ENCODE measurements around the gene ASCL1. TPM values are rescaled to one million over a fixed set of nuclear protein-coding genes. Genes with fewer than 3 reads are reported as not detected.

ASCL1 gene
- total RNA-seq, 1 experiment from 2014 or later: not detected

- no TSS peak for BruUV-seq (replicated peaks)
- H3K4me3 ChIP-seq (ENCODE audit: low read depth, low read length): no peak overlapping the region
These were observed 17.7 kb upstream of the ASCL1 start for GRCh38 chr12:102939670-102940222.

GRCh38 chr12:102946042-102946441, 11.4 kb upstream of the ASCL1 start:
- H3K36me3 Mint-ChIP-seq (ENCODE audit: insufficient read depth, unreplicated experiment): no peaks in the 10 kb centered on the region
- CTCF ChIA-PET: no interaction called here
- no peak overlapping the region for H3K4me3 ChIP-seq (ENCODE audit: low read depth, low read length)
- H3K4me1 Mint-ChIP-seq (ENCODE audit: low read depth, unreplicated experiment): no peaks in the 10 kb centered on the region
- no peaks in the 10 kb centered on the region for H3K4me1 ChIP-seq
- intact Hi-C loops (cut with micrococcal nuclease; ENCODE audit: unreplicated experiment): no loop called here
- DNase-seq: no peak
- BruUV-seq (replicated peaks): no TSS peak
- no peak for TF ChIP-seq CTCF (IDR thresholded peaks at IDR 0.05; ENCODE audit: insufficient read depth in 1 of 2, low read depth in 1 of 2, low read length in 1 of 2, severe bottlenecking in 1 of 2, unreplicated experiment in 1 of 2)
- H3K27me3 Mint-ChIP-seq (ENCODE audit: insufficient read depth, unreplicated experiment): peaks cover 2% of the 10 kb centered on the region
- no peaks in the 10 kb centered on the region; the same call in 1 of the 2 replicates for H3K27me3 ChIP-seq (replicated peaks; ENCODE audit: control insufficient read depth, insufficient read depth, low read length)
- no peaks in the 10 kb centered on the region for H3K9me3 Mint-ChIP-seq (ENCODE audit: unreplicated experiment)
- no peak overlapping the region for H3K4me3 Mint-ChIP-seq (ENCODE audit: unreplicated experiment)
- H3K36me3 ChIP-seq (ENCODE audit: control insufficient read depth, insufficient read depth, low read length): no peaks in the 10 kb centered on the region
- POLR2A ChIA-PET: no interaction called here
- H3K9me3 ChIP-seq: no peaks in the 10 kb centered on the region
- H3K27ac Mint-ChIP-seq (ENCODE audit: unreplicated experiment): no peak overlapping the region

More at GRCh38 chr12:102939670-102940222, 17.7 kb upstream of the ASCL1 start:
- no peaks in the 10 kb centered on the region for H3K4me1 ChIP-seq
- no peaks in the 10 kb centered on the region for H3K9me3 Mint-ChIP-seq (ENCODE audit: unreplicated experiment)
- no peak overlapping the region for H3K4me3 Mint-ChIP-seq (ENCODE audit: unreplicated experiment)
- peak in 1 of 2 experiments; percentile 47 for TF ChIP-seq CTCF (IDR thresholded peaks at IDR 0.05; ENCODE audit: insufficient read depth in 1 of 2, low read depth in 1 of 2, low read length in 1 of 2, severe bottlenecking in 1 of 2, unreplicated experiment in 1 of 2)
- ChIA-PET POLR2A (no interaction called here), CTCF (interaction anchor here (0.5 to 3.2 kb wide), 2 partner anchors 56 to 302 kb away, joined by 3 to 18 read pairs; no protein-coding TSS in a partner anchor)
- H3K36me3 Mint-ChIP-seq (ENCODE audit: insufficient read depth, unreplicated experiment): no peaks in the 10 kb centered on the region
- H3K36me3 ChIP-seq (ENCODE audit: control insufficient read depth, insufficient read depth, low read length): no peaks in the 10 kb centered on the region
- H3K27me3 Mint-ChIP-seq (ENCODE audit: insufficient read depth, unreplicated experiment): peaks cover 3% of the 10 kb centered on the region
- no peaks in the 10 kb centered on the region for H3K27me3 ChIP-seq (replicated peaks; ENCODE audit: control insufficient read depth, insufficient read depth, low read length)
- no peaks in the 10 kb centered on the region for H3K9me3 ChIP-seq
- intact Hi-C loops (cut with micrococcal nuclease; ENCODE audit: unreplicated experiment): loop anchor here (1.0 kb wide), 1 partner anchor 56 kb away; no protein-coding TSS in a partner anchor
- DNase-seq: no peak
- no peak overlapping the region for H3K27ac Mint-ChIP-seq (ENCODE audit: unreplicated experiment)
- no peaks in the 10 kb centered on the region for H3K4me1 Mint-ChIP-seq (ENCODE audit: low read depth, unreplicated experiment)

GRCh38 chr12:102948941-102949352, 8.5 kb upstream of the ASCL1 start:
- Histone ChIP-seq H3K4me3 (ENCODE audit: low read depth, low read length) (no peak overlapping the region), H3K9me3 (no peaks in the 10 kb centered on the region), H3K27me3 (replicated peaks; ENCODE audit: control insufficient read depth, insufficient read depth, low read length) (no peaks in the 10 kb centered on the region; the same call in 1 of the 2 replicates), H3K36me3 (ENCODE audit: control insufficient read depth, insufficient read depth, low read length) (no peaks in the 10 kb centered on the region), H3K4me1 (no peaks in the 10 kb centered on the region)
- Mint-ChIP-seq H3K27me3 (ENCODE audit: insufficient read depth, unreplicated experiment) (peaks cover 5% of the 10 kb centered on the region), H3K27ac (ENCODE audit: unreplicated experiment) (no peak overlapping the region), H3K9me3 (ENCODE audit: unreplicated experiment) (no peaks in the 10 kb centered on the region), H3K4me1 (ENCODE audit: low read depth, unreplicated experiment) (no peaks in the 10 kb centered on the region), H3K36me3 (ENCODE audit: insufficient read depth, unreplicated experiment) (no peaks in the 10 kb centered on the region), H3K4me3 (ENCODE audit: unreplicated experiment) (no peak overlapping the region)
- no TSS peak for BruUV-seq (replicated peaks)
- peak; percentile 72 to 88 for TF ChIP-seq CTCF (IDR thresholded peaks at IDR 0.05; ENCODE audit: insufficient read depth in 1 of 2, low read depth in 1 of 2, low read length in 1 of 2, severe bottlenecking in 1 of 2, unreplicated experiment in 1 of 2)
- DNase-seq: peak in 1 of 2 experiments; percentile 60
- intact Hi-C loops (cut with micrococcal nuclease; ENCODE audit: unreplicated experiment): loop anchor here (1.0 kb wide), 2 partner anchors 555 to 599 kb away; no protein-coding TSS in a partner anchor
- CTCF ChIA-PET: interaction anchor here (0.6 to 1.1 kb wide), 5 partner anchors 8 to 599 kb away, joined by 3 to 7 read pairs (median 4); no protein-coding TSS in a partner anchor
- POLR2A ChIA-PET: no interaction called here

Data from Caco-2 (cell line).